GM18951 (cell line): ENCODE data around the gene GNRH2.
A peak's percentile ranks its signal among the peaks of the same experiment; 100 is the strongest.

Experiments
- POLR2A ChIP-seq: IDR thresholded peaks from 4 replicates; pipeline ENCODE4 v1.6.1; 2011; ENCODE audit warnings: mild to moderate bottlenecking; ENCODE audit not compliant: insufficient read length, insufficient read depth; ENCODE audit errors: extremely low read depth
- in situ Hi-C: fragments of 300-500 bp; cut with MboI; formaldehyde crosslinking; loops from one replicate; pipeline ENCODE4 v1.12.0; 2022; ENCODE audit warnings: low sequenced_read_pairs, mixed read lengths, inconsistent platforms; ENCODE audit not compliant: unreplicated experiment

GNRH2 gene

GRCh38 chr20:3027987-3028386 is 15.4 kb upstream of the GNRH2 start:
- in situ Hi-C loops = no loop called here
- no peak for TF ChIP-seq POLR2A

DNA sequence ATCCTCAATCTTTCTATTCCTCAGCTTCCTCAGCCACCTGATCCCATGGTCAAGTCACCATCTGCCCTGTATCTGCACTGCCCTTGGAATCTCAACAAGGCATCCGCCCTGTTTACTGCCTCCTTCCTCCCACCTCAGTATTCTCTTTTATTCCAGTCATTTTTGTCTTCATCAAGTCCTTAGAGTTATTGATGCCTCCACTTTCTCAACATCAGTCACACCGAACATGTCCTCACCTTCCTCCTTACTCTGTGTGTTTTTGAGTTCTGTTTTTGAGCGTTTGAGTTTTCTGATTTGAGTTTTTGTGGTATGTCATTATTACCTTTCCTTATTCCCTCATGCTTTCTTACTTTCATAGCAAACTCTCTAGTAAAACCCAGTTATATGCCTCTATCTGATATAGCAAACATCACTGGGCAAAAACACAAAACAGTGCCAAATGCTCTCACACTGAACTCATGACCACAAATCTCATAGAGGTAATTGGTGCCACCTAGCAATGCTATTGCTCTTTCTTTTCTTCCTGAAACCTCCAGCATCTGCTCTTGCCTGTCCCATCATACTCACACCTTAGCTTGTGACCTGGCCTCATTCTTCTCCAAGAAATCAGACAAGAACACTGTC is 11.8 kb upstream of the GNRH2 start:
- no peak for TF ChIP-seq POLR2A
- in situ Hi-C loops = no loop called here

- TF ChIP-seq POLR2A = no peak
- in situ Hi-C loops = no loop called here
Measured at GRCh38 chr20:3032624-3033023, 10.8 kb upstream of the GNRH2 start.

DNA sequence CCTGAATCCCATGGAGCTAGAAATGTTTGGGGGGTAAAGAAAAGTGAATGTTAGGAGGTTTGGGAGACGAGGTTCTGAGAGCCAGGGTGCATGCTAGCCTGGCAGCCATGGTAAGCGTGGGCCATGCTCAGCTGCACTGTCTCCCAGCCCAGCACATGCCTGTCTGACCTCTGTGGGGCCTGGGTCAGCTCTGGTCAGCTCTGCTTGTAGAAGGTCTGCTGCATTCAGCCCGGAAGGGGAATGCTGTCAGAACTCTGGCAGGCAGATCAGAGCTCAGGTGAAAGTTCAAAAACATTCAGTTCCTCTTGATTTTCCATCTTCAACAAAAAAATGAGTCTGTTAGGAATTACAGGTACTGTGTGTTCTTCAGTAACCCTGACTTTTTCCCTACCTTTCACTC is 5.8 kb upstream of the GNRH2 start:
- TF ChIP-seq POLR2A = no peak
- in situ Hi-C loops = no loop called here

DNA sequence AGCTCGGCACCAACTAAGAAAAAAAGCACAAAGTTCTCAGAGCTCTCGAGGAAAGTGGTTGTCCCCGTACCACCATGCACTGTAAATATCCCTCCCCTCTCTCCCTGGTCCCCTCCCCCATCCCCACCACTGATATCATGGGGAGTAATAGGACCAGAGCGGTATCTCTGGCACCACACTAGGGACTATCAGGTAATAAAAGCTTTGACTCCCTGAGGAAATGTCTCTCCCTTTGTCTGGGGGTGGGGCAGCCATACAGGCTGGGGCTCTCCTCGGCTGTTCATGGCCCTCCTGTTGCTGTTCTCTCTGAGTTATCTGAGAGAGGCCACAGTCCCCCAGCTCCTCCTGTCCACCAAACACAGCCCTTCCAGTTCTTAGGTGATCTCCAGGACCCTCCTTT is 5.0 kb upstream of the GNRH2 start:
- no peak for TF ChIP-seq POLR2A

DNA sequence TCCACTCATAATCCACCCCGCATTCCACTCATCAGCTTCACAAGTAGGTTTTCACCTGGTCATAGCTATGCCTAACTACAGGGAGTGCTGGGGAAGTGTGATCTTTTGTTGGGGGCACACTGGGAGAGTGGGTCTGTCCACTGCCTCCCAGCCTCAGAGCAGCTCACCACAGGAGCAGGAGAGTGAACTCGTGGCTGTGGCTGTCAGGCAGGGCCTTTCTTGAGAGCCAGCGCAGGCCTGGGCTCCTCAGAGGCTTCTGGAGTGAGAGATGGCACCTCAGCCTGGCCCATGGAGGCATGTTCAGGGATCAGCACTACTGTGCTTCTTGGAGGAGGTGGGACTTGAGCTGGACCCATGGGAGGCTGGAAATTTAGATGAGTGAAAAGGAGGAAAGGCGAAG is 4.0 kb upstream of the GNRH2 start:
- in situ Hi-C loops = no loop called here
- TF ChIP-seq POLR2A = no peak

More for the DNA sequence above, 5.0 kb upstream of the GNRH2 start:
- in situ Hi-C loops = no loop called here

DNA sequence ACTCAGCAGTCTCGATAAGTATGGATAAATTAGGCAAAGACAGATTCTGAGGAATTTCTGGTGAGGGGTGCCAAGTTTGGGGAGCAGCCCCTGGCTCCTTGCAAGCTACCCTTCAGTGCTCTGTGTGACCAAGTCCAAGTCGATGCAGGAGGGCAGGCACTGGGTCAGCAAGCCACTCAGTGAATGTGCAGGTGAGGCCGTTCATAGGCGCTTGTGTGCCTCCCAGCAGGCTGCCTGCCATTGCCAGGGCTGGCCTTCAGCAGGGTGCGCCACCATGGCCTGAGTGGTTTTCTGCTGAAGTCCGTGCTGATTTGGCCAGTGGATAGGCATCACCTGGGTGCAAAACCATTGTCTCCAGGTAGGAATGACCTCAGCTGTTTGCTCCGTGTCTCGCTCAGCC is 3.3 kb upstream of the GNRH2 start:
- in situ Hi-C loops = no loop called here
- no peak for TF ChIP-seq POLR2A

DNA sequence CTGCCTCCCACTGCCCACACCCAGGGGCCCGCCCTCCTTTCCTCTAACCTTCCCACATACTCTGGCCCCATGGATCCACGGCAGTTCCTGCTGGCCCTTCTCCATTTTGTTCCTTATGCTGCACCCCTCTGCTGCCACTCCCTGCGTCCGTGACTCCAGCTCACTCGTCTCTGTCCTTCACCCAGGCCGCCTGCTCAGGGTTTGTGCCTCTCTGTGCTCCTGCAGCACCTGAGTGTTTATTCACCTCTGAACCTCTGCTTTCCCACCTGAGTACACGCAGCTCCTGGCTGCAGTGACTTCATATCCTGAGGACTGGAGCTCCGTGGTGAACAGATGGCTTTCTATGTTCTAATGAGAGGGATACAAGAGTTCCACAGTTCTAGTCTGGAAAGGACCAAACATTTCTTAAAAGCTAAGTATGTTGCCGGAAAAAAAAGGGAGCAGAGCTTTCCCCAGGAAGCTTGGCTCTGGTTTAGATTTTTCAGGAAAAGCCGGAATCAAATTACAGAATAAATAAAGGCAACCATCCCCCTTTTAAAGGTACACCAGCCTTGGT is 1.5 kb upstream of the GNRH2 start:
- in situ Hi-C loops = no loop called here
- no peak for TF ChIP-seq POLR2A

DNA sequence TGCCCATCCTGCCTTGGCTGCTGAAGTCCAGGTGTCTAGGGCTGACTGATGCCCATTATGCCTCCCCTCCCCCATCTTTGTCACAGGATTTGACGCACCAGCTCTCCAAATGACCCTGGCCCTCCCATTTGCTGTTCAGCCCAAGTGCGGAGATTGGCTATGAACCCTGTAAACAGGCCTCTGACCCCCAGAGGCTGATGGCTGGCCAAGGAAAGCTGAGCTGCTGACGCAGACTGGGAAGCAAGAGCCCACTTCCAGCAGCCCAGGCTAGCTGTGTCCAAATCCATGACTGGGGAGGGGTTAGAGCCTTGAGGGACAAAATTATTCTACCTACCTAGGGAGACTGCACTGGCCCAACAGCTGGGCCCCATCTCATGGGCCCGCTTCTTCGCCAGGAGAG is 797 bp upstream of the GNRH2 start:
- no peak for TF ChIP-seq POLR2A
- in situ Hi-C loops = no loop called here

DNA sequence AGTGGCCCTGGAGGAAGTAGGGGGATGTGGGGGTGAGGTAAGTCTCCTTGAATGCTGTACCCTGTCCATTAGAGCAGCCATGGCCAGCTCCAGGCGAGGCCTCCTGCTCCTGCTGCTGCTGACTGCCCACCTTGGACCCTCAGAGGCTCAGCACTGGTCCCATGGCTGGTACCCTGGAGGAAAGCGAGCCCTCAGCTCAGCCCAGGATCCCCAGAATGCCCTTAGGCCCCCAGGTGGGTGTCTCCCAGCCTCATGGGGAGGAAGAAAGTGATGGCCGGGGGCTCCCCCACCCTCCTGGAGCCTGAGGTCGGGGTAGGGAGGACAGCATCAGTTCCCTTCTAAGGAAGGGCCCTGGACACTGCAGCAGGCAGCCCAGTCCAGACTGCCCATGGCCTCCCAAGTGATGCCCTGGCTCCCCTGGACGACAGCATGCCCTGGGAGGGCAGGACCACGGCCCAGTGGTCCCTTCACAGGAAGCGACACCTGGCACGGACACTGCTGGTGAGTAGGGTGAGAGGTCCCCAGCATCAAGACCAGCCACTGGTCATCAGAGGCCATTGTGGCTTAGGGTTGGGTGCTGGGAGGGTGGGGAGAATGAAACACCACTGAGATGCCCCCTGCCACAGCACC is 1.0 kb downstream of the GNRH2 start:
- no peak for TF ChIP-seq POLR2A
- in situ Hi-C loops = no loop called here

DNA sequence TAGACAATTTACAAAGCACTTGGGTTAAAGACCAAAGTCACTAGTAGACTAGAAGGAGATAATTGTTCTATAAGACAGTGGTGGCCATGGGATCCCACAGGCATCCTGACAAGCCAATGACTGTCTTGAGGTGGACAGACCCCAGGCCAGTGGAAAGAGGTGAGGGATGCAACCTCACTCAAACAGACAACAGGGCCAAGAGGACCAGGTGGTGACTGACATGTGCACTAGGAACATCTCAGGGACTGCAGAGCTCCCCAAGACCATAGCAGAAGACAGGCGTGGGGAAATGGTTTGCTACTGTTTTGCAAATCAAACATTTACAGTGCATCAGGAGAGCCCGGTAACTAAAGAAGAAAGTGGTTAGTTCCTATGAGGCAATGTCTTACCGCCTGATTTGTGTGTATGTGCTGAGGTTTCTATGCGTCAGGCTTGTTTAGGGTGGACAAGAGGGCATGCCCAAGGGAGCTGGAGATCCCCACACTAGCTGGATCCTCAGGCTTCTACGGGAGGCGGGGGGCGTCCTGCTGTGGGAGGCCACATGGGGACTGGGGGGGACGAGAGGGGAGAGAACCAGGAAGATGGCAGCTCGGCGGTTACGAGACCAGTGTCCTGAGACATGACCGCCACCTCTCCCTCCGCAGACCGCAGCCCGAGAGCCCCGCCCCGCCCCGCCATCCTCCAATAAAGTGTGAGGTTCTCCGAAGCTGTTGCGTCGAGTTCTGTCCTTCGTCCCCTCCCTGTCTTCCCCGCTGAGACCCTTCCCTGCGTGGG is 1.8 kb downstream of the GNRH2 start:
- TF ChIP-seq POLR2A = no peak
- in situ Hi-C loops = no loop called here

DNA sequence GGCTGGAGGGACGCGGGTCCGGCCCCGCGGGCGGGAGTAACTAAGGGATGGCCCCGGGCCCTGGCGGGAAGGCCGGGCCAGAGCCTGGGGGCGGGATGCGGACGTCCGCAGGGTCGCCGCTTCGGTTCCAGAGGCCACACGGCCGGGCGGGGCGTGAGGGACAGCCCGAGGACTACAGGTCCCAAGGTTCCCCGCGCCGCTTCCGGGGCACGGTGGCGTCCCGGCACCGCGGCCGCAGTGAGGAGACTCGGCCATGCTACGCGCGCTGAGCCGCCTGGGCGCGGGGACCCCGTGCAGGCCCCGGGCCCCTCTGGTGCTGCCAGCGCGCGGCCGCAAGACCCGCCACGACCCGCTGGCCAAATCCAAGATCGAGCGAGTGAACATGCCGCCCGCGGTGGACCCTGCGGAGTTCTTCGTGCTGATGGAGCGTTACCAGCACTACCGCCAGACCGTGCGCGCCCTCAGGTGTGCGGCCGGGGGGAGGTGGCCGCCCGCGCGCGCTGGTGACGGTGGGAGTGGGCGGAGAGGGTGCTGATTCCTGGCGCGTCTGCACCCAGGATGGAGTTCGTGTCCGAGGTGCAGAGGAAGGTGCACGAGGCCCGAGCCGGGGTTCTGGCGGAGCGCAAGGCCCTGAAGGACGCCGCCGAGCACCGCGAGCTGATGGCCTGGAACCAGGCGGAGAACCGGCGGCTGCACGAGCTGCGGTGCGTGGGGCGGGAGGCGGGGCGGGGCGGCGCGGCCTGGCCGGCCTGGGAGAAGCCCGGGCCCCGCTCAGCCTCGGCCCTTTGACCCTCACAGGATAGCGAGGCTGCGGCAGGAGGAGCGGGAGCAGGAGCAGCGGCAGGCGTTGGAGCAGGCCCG is 2.6 kb downstream of the GNRH2 start, which contains the start of gene MRPS26:
Gene MRPS26 (plus strand): TSS at position 237 of the 861 bp plus-strand sequence. CDS start 17 bp downstream, at position 254.
- in situ Hi-C loops = no loop called here
- peak; percentile 77 for TF ChIP-seq POLR2A
